ENCODE data around the gene CCN2. TPM values are rescaled to one million over a fixed set of nuclear protein-coding genes. Genes with fewer than 3 reads are reported as not detected.

The CCN2 gene
- total and polyA plus RNA-seq, 2 of the 8 experiments (the other 6 are each of a cell fraction or from before 2014, with no cell fraction given) = 25.0 to 107 TPM

DNA sequence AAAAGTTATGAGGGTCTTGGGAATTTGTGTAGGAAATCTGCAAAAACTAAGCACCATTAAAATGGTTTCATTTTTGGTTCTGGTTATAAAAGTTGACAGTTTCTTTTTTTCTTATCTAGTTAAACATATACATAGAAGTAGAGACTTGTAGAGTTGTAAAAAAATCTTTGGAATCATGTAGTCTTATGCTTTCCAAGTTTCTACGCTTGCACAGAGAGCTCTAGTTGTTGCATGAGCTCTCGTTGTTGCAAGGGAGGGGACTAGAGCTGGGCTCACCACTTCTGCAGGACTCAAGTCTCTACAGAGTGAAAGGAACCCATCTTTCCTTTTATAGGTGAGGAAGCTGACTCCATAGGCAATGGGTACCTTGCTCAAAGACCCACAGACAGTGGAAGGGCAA lies 21.6 kb upstream of the CCN2 start (continued):
- no peak for TF ChIP-seq EZH2 (IDR thresholded peaks at IDR 0.05; ENCODE audit: low read depth, low read length, severe bottlenecking)
- TF ChIP-seq, protein P1, sequence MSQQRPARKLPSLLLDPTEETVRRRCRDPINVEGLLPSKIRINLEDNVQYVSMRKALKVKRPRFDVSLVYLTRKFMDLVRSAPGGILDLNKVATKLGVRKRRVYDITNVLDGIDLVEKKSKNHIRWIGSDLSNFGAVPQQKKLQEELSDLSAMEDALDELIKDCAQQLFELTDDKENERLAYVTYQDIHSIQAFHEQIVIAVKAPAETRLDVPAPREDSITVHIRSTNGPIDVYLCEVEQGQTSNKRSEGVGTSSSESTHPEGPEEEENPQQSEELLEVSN (IDR thresholded peaks at IDR 0.05) = no peak
- no peak for TF ChIP-seq EP300 (IDR thresholded peaks at IDR 0.05; ENCODE audit: borderline replicate concordance in 1 of 2, low read depth in 2 of 2, low read length in 2 of 2)
